PFSK-1 (cell line): ENCODE data around the gene RAB6B.

ENCODE experiments used
- FOXP2 ChIP-seq: optimal IDR thresholded peaks from 2 replicates; pipeline ENCODE3; 2011; ENCODE audit warnings: borderline replicate concordance, control low read depth, inconsistent platforms; ENCODE audit not compliant: insufficient read depth; ENCODE audit errors: extremely low read length, extremely low read depth
- POLR2AphosphoS5 ChIP-seq: IDR thresholded peaks from 2 replicates; pipeline ENCODE4 v1.6.1; 2012; ENCODE audit warnings: low read depth, mild to moderate bottlenecking, control low read depth, low read length, moderate library complexity
- REST ChIP-seq, 2 experiments: IDR thresholded peaks; 2 replicates each; pipeline versions ENCODE4 v1.6.1 to v1.8.0; 2011 to 2012; ENCODE audit warnings: low read depth in 2 of 2, low read length in 2 of 2, control low read depth in 1 of 2, inconsistent platforms in 1 of 2, mild to moderate bottlenecking in 1 of 2, moderate library complexity in 1 of 2; ENCODE audit not compliant: insufficient read depth in 1 of 2
- SIN3A ChIP-seq: IDR thresholded peaks from 2 replicates; pipeline ENCODE4 v1.6.1; 2012; ENCODE audit warnings: mild to moderate bottlenecking, low read length, moderate library complexity, borderline replicate concordance; ENCODE audit not compliant: insufficient read depth
- TAF1 ChIP-seq: IDR thresholded peaks from 2 replicates; pipeline ENCODE4 v1.6.1; 2012; ENCODE audit warnings: low read length, control low read depth, borderline replicate concordance; ENCODE audit not compliant: insufficient read depth

Gene RAB6B

GRCh38 chr3:133872781-133873180, 22.9 kb downstream of the RAB6B start:
- TF ChIP-seq SIN3A (no peak), REST (IDR thresholded peaks at IDR 0.05; ENCODE audit: insufficient read depth in 1 of 2, low read depth in 2 of 2, low read length in 2 of 2) (no peak), TAF1 (no peak)

GRCh38 chr3:133872161-133872560, 23.5 kb downstream of the RAB6B start:
- TF ChIP-seq TAF1 (no peak), FOXP2 (no peak), SIN3A (no peak), REST (IDR thresholded peaks at IDR 0.05; ENCODE audit: insufficient read depth in 1 of 2, low read depth in 2 of 2, low read length in 2 of 2) (no peak), POLR2AphosphoS5 (no peak)

GRCh38 chr3:133871368-133872090, 24.2 kb downstream of the RAB6B start:
- no peak for TF ChIP-seq FOXP2
- no peak for TF ChIP-seq TAF1
- TF ChIP-seq SIN3A = no peak
- no peak for TF ChIP-seq REST (IDR thresholded peaks at IDR 0.05; ENCODE audit: insufficient read depth in 1 of 2, low read depth in 2 of 2, low read length in 2 of 2)
- no peak for TF ChIP-seq POLR2AphosphoS5

- TF ChIP-seq SIN3A (no peak), FOXP2 (no peak), POLR2AphosphoS5 (no peak), REST (IDR thresholded peaks at IDR 0.05; ENCODE audit: insufficient read depth in 1 of 2, low read depth in 2 of 2, low read length in 2 of 2) (no peak), TAF1 (no peak)
Observed at GRCh38 chr3:133870822-133871221, 24.9 kb downstream of the RAB6B start.
